NT2/D1 (cell line): ENCODE data around the gene PCDHA3.

Experiments used
- SUZ12 ChIP-seq: IDR thresholded peaks from 2 replicates; pipeline ENCODE4 v1.6.1; 2011; ENCODE audit not compliant: insufficient read length, insufficient read depth; ENCODE audit errors: extremely low read depth
- YY1 ChIP-seq: IDR thresholded peaks from 2 replicates; pipeline ENCODE4 v1.6.1; 2011; ENCODE audit not compliant: insufficient read length, insufficient read depth
- ZNF274 ChIP-seq: IDR thresholded peaks from 2 replicates; pipeline ENCODE4 v1.6.1; 2011; ENCODE audit warnings: mild to moderate bottlenecking, low read depth, low read length

GRCh38 chr5:140823475-140823874 is 22.6 kb downstream of the PCDHA3 start:
- no peak for TF ChIP-seq YY1
- no peak for TF ChIP-seq ZNF274
- TF ChIP-seq SUZ12: no peak
